ENCODE results near the gene MAP3K8.

Gene MAP3K8

DNA sequence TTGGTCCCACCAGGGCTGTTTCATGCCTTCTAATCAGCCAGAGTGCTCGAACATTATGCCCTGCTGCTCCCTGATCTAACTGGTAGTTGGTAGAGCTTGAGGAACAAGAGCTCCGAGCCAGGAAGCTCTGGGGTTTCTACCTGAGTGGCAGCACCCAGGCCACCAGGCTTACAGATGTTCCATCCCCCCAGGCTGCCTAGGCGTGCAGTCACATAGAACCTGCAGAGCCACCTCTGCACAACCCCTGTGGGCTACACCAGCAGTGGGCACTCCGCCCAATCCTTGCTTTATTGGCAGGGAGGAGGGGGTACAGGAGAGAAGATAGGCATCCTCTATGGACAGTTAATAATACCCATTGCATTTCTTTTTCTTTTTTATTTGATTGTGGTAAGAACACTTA, 21.8 kb downstream of the MAP3K8 start:
- DNase-seq (ENCODE audit: low read depth), result no peak
- TF ChIP-seq, protein P1, sequence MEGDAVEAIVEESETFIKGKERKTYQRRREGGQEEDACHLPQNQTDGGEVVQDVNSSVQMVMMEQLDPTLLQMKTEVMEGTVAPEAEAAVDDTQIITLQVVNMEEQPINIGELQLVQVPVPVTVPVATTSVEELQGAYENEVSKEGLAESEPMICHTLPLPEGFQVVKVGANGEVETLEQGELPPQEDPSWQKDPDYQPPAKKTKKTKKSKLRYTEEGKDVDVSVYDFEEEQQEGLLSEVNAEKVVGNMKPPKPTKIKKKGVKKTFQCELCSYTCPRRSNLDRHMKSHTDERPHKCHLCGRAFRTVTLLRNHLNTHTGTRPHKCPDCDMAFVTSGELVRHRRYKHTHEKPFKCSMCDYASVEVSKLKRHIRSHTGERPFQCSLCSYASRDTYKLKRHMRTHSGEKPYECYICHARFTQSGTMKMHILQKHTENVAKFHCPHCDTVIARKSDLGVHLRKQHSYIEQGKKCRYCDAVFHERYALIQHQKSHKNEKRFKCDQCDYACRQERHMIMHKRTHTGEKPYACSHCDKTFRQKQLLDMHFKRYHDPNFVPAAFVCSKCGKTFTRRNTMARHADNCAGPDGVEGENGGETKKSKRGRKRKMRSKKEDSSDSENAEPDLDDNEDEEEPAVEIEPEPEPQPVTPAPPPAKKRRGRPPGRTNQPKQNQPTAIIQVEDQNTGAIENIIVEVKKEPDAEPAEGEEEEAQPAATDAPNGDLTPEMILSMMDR (IDR thresholded peaks at IDR 0.05; ENCODE audit: control insufficient read depth, insufficient read depth, low read depth, low read length, missing control alignments), result no peak
- H3K4me3 ChIP-seq (ENCODE audit: control insufficient read depth, low read depth, low read length), result no peak overlapping the region

DNA sequence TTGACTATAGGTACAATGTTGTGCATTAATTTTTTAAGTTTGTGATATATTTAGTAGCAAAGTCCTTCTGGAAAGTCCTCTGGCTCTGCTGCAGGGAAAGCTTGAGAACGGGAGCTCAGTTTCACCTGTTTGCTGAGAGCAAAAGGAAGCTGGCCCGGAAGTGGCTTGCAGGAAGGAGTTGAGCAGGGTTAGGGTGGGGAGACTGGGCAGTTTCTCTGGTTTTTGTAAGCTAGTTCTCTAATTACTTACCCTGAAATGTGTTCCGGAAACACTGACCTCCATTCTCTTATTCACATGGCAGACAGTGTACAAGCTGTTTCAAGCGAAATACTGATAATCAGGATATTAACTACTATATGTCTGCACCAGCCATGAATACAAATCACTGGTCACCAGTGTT, 22.3 kb downstream of the MAP3K8 start:
- H3K4me3 ChIP-seq (ENCODE audit: control insufficient read depth, low read depth, low read length), result no peak overlapping the region
- TF ChIP-seq, protein P1 (IDR thresholded peaks at IDR 0.05; ENCODE audit: control insufficient read depth, insufficient read depth, low read depth, low read length, missing control alignments), result no peak
- DNase-seq (ENCODE audit: low read depth), result no peak

DNA sequence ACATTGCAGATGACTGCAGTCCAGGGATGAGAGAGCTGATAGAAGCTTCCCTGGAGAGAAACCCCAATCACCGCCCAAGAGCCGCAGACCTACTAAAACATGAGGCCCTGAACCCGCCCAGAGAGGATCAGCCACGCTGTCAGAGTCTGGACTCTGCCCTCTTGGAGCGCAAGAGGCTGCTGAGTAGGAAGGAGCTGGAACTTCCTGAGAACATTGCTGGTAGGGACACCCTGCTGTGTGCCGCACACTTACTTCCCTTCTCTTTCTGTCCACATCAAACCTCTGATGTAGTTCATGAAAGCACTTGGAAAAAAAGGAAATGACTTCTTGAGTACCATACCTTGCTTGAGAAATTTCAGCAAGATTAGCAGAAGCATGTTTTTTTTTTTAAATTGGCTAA, 25.3 kb downstream of the MAP3K8 start:
- no peak overlapping the region for H3K4me3 ChIP-seq (ENCODE audit: control insufficient read depth, low read depth, low read length)
- TF ChIP-seq, protein P1 (IDR thresholded peaks at IDR 0.05; ENCODE audit: control insufficient read depth, insufficient read depth, low read depth, low read length, missing control alignments), result no peak
- DNase-seq (ENCODE audit: low read depth), result no peak

DNA sequence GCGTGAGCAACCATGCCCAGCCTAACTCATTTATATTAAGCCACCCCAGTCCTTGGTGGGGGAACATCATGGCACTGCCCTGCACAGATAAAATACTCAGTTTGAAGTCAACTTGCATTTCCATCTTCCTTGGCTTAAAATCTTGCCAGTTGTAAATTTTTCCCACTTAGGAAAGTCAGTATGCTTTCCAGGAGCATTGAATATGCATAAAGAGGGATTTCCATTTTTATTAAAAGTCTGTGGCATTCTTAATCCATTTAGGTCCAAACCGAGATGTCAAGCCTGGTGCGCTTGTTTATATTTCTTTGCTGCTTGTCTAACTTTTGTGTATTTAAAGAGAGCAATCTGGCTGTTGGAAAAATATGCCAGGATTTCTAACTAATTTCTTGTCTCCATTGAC, 26.1 kb downstream of the MAP3K8 start:
- TF ChIP-seq, protein P1 (IDR thresholded peaks at IDR 0.05; ENCODE audit: control insufficient read depth, insufficient read depth, low read depth, low read length, missing control alignments), result no peak
- no peak for DNase-seq (ENCODE audit: low read depth)
- H3K4me3 ChIP-seq (ENCODE audit: control insufficient read depth, low read depth, low read length), result no peak overlapping the region

DNA sequence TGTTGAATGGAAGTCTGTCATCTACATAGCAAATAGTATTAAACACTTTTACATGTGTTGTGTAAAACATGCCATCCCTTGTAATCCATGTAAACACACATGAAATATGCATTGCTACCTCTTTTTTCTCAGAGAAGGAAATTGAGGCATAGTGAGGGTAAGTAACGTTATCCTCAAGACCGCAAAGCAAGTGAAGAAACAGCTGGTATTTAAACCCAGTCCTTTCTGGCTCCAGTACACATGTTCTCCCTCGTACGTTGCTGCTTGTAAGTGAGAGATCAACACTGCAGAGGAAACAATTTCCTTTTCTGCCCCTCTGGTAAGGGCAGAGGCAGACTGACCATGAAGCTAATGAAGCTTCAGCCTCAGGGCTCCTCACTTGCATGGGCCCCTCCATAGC, 28.5 kb downstream of the MAP3K8 start:
- TF ChIP-seq, protein P1 (IDR thresholded peaks at IDR 0.05; ENCODE audit: control insufficient read depth, insufficient read depth, low read depth, low read length, missing control alignments), result no peak
- DNase-seq (ENCODE audit: low read depth), result no peak
- no peak overlapping the region for H3K4me3 ChIP-seq (ENCODE audit: control insufficient read depth, low read depth, low read length)

DNA sequence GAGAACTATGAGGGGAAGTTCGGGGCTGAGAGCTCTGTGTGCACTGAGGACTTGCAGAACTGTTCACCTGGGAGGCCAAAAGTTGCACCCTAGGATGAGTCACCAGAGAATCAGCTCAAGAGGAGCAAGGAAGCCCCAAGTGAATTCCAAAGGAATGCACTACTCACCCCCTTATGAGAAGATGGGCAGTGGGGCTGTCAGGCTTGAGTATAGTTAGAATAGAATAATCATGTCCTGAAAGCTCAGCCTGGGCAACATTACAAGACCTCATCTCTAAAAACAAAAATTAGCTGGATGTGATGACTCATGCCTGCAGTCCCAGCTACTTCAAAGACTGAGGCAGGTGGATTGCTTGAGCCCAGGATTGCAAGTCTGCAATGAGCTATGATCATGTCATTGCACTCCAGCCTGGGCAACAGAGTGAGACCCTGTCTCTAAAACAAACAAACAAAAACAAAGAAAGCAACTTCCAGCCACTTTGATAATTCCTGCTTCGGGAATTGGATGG, 30.0 kb downstream of the MAP3K8 start:
- H3K4me3 ChIP-seq (ENCODE audit: control insufficient read depth, low read depth, low read length), result no peak overlapping the region
- TF ChIP-seq, protein P1 (IDR thresholded peaks at IDR 0.05; ENCODE audit: control insufficient read depth, insufficient read depth, low read depth, low read length, missing control alignments), result no peak
- no peak for DNase-seq (ENCODE audit: low read depth)

DNA sequence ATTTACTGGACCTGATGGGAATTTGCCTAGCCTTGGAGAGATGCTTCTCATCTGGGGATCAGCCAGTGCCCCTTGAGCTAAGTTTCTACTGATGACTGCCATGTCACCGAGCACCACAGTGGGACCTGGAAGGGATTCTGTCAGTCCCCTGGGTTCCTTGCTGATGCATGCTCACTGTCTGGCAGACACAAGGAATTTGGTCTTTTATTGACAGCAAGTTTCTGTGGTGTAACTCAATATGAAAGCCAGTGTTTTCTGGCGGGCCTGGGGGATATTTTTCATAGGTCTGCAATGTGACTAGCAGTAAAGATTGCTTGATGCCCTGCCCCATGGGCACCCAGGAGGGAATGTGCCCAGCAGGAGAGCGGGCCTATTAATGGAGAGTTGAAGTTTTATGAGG, 30.7 kb downstream of the MAP3K8 start:
- no peak overlapping the region for H3K4me3 ChIP-seq (ENCODE audit: control insufficient read depth, low read depth, low read length)
- TF ChIP-seq, protein P1 (IDR thresholded peaks at IDR 0.05; ENCODE audit: control insufficient read depth, insufficient read depth, low read depth, low read length, missing control alignments), result no peak
- no peak for DNase-seq (ENCODE audit: low read depth)
